H1 (cell line): ENCODE data around the gene TMEM144. TPM values are rescaled to one million over a fixed set of nuclear protein-coding genes. Genes with fewer than 3 reads are reported as not detected.

Experiments used
- CEBPB ChIP-seq: IDR thresholded peaks from 2 replicates; pipeline ENCODE4 v1.6.1; 2012; ENCODE audit warnings: low read depth, low read length
- CHD1 ChIP-seq: IDR thresholded peaks from 2 replicates; pipeline ENCODE4 v1.6.1; 2012; ENCODE audit warnings: low read depth, low read length, improper control_type of control experiment
- EGR1 ChIP-seq: IDR thresholded peaks from 2 replicates; pipeline ENCODE4 v1.6.1; 2011; ENCODE audit warnings: low read depth, low read length, borderline replicate concordance
- FOSL1 ChIP-seq: IDR thresholded peaks from 2 replicates; pipeline ENCODE4 v1.6.1; 2011; ENCODE audit warnings: mild to moderate bottlenecking, low read depth, low read length, moderate library complexity; ENCODE audit not compliant: insufficient read depth
- RAD21 ChIP-seq, 2 experiments: IDR thresholded peaks in 1 of 2; conservative IDR thresholded peaks in 1 of 2; 2 replicates each; pipeline ENCODE4 v1.6.1; 2011; ENCODE audit warnings: low read depth in 2 of 2, low read length in 2 of 2, improper control_type of control experiment in 1 of 2, inconsistent platforms in 1 of 2, mild to moderate bottlenecking in 1 of 2, moderate library complexity in 1 of 2
- SAP30 ChIP-seq: fragments of 300-600 bp; sonication (generic); IDR thresholded peaks from 2 replicates; pipeline ENCODE4 v1.7.1; 2012; ENCODE audit warnings: low read length, moderate library complexity, mild to moderate bottlenecking, inconsistent platforms; ENCODE audit not compliant: insufficient read depth, insufficient replicate concordance
- TBP ChIP-seq: IDR thresholded peaks from 2 replicates; pipeline ENCODE4 v1.6.1; 2011; ENCODE audit warnings: low read depth, low read length, improper control_type of control experiment
- polyA plus RNA-seq, 7 experiments: library from polyadenylated mRNA; depleted of rRNA in 3 of 7; stranded (reverse) in 5 of 7; unstranded in 2 of 7; fragments of >200 nt in 5 of 7; fragments of 200-250 nt in 2 of 7; gene quantifications; 1 replicate in 5 of 7; 2 replicates in 1 of 7; 4 replicates in 1 of 7; pipeline versions ENCODE4 v1.2.1 to v1.2.3, GENCODE V29; 2011 to 2013; ENCODE audit warnings: missing spikeins in 2 of 7, mixed read lengths in 2 of 7
- total RNA-seq: library from RNA; stranded (reverse); fragmentation: NEBNext Ultra II Directional; extraction: Animal tissue kit (Norgen Biotek cat#: 25700); gene quantifications from 2 replicates; pipeline ENCODE4 v1.2.1, GENCODE V29; 2021
- TF ChIP-seq, protein P1 (sequence below), 3 experiments: IDR thresholded peaks; 1 replicate in 2 of 3; 2 replicates in 1 of 3; pipeline versions ENCODE4 v1.5.1 to v1.6.1; 2011; ENCODE audit warnings: low read length in 3 of 3, mild to moderate bottlenecking in 3 of 3, inconsistent platforms in 2 of 3, low read depth in 1 of 3, moderate library complexity in 1 of 3; ENCODE audit not compliant: insufficient read depth in 1 of 3; ENCODE audit errors: control extremely low read depth in 1 of 3

Gene TMEM144
- total and polyA plus RNA-seq, 2 of the 8 experiments (the other 6 are each of a cell fraction or from before 2014, with no cell fraction given) = 1.9 to 2.6 TPM

DNA sequence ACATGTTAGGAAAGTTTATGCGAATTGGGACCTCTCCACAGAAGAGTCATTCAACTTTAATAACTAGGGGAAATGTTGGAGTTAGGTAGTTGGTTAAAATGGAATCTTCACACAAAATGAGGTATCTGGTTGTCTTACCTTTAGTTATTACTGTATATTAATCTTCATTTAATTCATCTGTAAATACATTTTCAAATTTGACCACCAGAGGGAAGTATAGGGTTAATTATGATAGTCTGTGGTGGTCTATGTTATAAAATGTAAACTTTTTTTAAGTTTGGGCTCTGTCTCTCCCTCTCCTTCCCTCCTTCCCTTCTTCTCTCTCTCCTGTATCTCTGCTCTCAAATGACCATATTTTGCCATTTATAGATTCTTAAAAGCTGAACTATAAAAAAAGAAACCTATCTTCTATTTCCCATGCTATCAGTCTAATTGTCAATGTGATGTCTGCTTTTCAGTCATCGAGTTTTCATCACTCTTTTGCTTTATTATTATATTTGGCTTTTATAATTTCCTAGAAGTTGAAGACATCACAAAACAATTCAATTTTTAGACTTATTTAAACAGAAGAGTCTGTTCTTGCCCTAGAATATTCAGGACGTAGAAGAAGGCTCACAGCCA is 49.8 kb downstream of the TMEM144 start (continued):
- TF ChIP-seq, protein P1, sequence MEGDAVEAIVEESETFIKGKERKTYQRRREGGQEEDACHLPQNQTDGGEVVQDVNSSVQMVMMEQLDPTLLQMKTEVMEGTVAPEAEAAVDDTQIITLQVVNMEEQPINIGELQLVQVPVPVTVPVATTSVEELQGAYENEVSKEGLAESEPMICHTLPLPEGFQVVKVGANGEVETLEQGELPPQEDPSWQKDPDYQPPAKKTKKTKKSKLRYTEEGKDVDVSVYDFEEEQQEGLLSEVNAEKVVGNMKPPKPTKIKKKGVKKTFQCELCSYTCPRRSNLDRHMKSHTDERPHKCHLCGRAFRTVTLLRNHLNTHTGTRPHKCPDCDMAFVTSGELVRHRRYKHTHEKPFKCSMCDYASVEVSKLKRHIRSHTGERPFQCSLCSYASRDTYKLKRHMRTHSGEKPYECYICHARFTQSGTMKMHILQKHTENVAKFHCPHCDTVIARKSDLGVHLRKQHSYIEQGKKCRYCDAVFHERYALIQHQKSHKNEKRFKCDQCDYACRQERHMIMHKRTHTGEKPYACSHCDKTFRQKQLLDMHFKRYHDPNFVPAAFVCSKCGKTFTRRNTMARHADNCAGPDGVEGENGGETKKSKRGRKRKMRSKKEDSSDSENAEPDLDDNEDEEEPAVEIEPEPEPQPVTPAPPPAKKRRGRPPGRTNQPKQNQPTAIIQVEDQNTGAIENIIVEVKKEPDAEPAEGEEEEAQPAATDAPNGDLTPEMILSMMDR (IDR thresholded peaks at IDR 0.05; ENCODE audit: control extremely low read depth in 1 of 3, insufficient read depth in 1 of 3, low read depth in 1 of 3, low read length in 3 of 3) = peak in 2 of 3 experiments; percentile 20 to 28; a peak in 2 of 4 replicates
- no peak for TF ChIP-seq EGR1
- peak; percentile 54 to 65 for TF ChIP-seq RAD21 (IDR thresholded peaks at IDR 0.05 in 1 of 2, conservative IDR thresholded peaks at IDR 0.05 in 1 of 2; ENCODE audit: low read depth in 2 of 2, low read length in 2 of 2)
- TF ChIP-seq CEBPB = no peak
- TF ChIP-seq TBP = no peak
- TF ChIP-seq FOSL1 = no peak
- TF ChIP-seq SAP30 = no peak
- TF ChIP-seq CHD1 = no peak
